DMS153 treated with DMSO at 0.1 percent for 48 hours (cell line): ENCODE data around the gene IDH3B.
"Not testable (repeated sequence)": the region's sequence is repeated elsewhere in the genome, so short reads cannot be mapped to it uniquely, and the experiment has no call there.

ENCODE experiments used
- DNase-seq: peaks from one replicate; lab custom pipeline; 2025; ENCODE audit not compliant: unreplicated experiment; lab: John Stamatoyannopoulos, UW

The IDH3B gene

GRCh38 chr20:2695206-2695983, 31.4 kb upstream of the IDH3B start:
- no peak for DNase-seq

- DNase-seq = no peak
Measured at GRCh38 chr20:2694519-2694918, 30.5 kb upstream of the IDH3B start.

- no peak for DNase-seq
Measured at GRCh38 chr20:2694008-2694471, 30.0 kb upstream of the IDH3B start.

- no peak for DNase-seq
Measured at GRCh38 chr20:2693286-2694007, 29.4 kb upstream of the IDH3B start.

GRCh38 chr20:2692886-2693285, 28.9 kb upstream of the IDH3B start:
- no peak for DNase-seq

- no peak for DNase-seq
Measured at GRCh38 chr20:2692036-2692885, 28.2 kb upstream of the IDH3B start, which contains the start of gene EBF4. TSS of gene EBF4 (plus strand) at chr20:2692780. CDS start at chr20:2693646, 866 bp downstream.

- no peak for DNase-seq
Measured at GRCh38 chr20:2691663-2692035, 27.6 kb upstream of the IDH3B start.

GRCh38 chr20:2691127-2691526, 27.1 kb upstream of the IDH3B start:
- no peak for DNase-seq

- DNase-seq = no peak
Measured at GRCh38 chr20:2690718-2691117, 26.7 kb upstream of the IDH3B start.

GRCh38 chr20:2690213-2690612, 26.2 kb upstream of the IDH3B start:
- no peak for DNase-seq

- no peak for DNase-seq
Measured at GRCh38 chr20:2688041-2688591, 24.1 kb upstream of the IDH3B start.

- no peak for DNase-seq
Measured at GRCh38 chr20:2687514-2687913, 23.5 kb upstream of the IDH3B start.

- not testable (repeated sequence) for DNase-seq
Measured at GRCh38 chr20:2684817-2685216, 20.8 kb upstream of the IDH3B start.

GRCh38 chr20:2682040-2682439, 18.0 kb upstream of the IDH3B start:
- DNase-seq = not testable (repeated sequence)

GRCh38 chr20:2680046-2680445, 16.0 kb upstream of the IDH3B start:
- DNase-seq = no peak

- DNase-seq = no peak
Measured at GRCh38 chr20:2673453-2673852, 9.4 kb upstream of the IDH3B start.

GRCh38 chr20:2672446-2672845, 8.4 kb upstream of the IDH3B start:
- DNase-seq = no peak

GRCh38 chr20:2671977-2672376, 8.0 kb upstream of the IDH3B start:
- DNase-seq = no peak

GRCh38 chr20:2663364-2663886, 591 bp downstream of the IDH3B start:
- no peak for DNase-seq

GRCh38 chr20:2659547-2659946, 4.5 kb downstream of the IDH3B start:
- DNase-seq = no peak
